GM18505 (cell line): ENCODE results near the gene SLC49A3.
"Not testable (repeated sequence)": the region's sequence is repeated elsewhere in the genome, so short reads cannot be mapped to it uniquely, and the experiment has no call there.

Experiments
- ATAC-seq: cut with Tn5 transposase; IDR thresholded peaks from one replicate; pipeline ENCODE4 v1.9.1; 2021; ENCODE audit not compliant: unreplicated experiment
- POLR2A ChIP-seq: IDR thresholded peaks from 4 replicates; pipeline ENCODE4 v1.6.1; 2011; ENCODE audit warnings: borderline replicate concordance; ENCODE audit not compliant: insufficient read depth, insufficient read length; ENCODE audit errors: extremely low read depth

SLC49A3 gene

DNA sequence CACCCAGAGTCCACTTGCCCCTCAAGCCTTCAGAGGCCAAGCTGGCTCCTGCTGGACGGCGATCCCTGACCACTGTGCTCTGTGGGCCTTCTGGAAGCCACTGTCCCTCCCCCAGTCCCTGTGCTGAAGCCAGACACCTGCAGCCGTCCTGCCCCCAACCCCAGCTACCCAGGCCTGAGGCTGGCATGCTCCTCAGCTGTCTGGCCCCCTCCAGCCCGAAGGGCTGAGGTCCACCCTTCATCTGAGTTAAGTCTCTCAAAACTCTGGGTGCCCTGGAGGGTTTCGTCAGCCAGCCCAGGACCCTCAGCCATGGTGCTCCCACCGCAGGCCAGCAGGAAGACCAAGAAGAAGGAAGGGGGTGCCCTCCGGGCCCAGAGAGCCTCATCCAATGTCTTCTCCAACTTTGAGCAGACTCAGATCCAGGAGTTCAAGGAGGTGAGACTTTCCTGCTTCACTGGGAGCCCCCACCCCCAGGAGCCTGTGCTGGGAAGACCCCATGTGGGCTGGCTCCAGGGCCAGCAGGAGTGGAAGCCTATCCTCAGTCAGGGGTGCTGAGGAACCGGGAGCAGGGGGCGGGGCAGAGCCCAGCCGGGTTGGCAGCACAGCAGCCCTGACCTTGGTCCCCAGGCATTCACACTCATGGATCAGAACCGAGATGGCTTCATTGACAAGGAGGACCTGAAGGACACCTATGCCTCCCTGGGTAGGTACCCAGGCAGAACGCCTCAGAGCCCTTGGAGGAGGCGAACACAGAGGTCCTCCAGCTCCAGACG is 10.4 kb downstream of the SLC49A3 start:
- no peak for ATAC-seq
- TF ChIP-seq POLR2A = no peak

DNA sequence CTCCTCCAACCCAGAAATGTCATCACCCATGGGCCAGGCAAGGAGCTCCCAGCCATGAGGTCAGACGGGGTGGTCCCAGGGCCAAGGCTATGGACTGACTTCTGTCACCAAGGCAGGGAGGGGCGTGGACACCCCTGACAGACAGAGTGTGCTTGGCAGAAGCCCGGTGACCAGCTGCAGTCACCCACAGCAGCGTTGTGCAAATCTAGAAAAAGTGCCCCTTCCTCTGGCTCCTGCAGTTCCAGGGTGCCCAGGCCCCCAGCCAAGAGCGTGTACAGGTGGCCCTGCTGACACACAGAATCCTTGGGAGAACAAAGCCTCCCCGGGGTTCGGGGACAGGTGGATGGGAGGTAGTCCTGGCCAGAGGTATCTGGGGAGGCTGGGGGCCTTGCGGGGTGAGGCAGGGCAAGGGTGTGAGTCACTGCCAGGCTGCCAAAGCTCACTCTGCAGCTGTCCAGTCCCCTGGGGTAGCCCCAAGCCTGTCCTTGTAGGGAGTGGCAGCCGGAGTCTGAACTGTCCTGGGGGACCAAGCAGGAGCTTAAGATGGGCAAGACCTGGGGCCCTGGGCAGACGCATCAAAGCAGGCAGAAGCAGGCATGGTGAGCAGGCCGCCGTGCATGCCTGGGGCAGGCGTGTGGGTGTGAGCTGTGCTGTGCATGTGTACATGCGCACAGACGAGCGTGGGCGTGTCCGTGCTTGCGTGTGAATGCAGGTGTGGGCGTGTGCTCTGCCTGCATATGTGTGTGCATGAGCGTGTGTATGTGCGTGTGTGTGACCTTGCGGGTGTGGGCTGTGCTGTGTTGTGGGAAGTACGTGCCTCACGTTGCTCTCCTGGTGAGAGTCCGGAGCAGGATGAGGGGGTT is 11.3 kb downstream of the SLC49A3 start:
- TF ChIP-seq POLR2A = peak; percentile 13
- ATAC-seq = no peak

DNA sequence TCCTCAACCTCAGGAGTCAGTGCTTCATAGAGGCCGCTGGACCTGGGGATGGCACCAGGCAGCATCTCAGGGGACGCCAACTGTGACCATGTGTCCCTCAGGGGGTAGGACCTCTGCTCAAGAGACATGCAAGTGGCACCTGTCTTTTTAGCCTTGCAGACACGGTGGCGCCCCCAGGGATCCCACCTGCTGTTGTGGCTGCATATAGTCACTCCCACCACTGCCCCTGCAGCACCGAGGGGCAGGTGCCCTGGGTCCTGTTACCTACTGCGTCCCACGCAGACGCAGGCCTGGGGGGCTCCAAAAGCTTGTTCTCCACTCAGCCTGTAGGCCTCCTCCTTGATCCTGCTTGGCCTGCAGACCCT is 12.1 kb downstream of the SLC49A3 start:
- TF ChIP-seq POLR2A = no peak
- ATAC-seq = no peak

DNA sequence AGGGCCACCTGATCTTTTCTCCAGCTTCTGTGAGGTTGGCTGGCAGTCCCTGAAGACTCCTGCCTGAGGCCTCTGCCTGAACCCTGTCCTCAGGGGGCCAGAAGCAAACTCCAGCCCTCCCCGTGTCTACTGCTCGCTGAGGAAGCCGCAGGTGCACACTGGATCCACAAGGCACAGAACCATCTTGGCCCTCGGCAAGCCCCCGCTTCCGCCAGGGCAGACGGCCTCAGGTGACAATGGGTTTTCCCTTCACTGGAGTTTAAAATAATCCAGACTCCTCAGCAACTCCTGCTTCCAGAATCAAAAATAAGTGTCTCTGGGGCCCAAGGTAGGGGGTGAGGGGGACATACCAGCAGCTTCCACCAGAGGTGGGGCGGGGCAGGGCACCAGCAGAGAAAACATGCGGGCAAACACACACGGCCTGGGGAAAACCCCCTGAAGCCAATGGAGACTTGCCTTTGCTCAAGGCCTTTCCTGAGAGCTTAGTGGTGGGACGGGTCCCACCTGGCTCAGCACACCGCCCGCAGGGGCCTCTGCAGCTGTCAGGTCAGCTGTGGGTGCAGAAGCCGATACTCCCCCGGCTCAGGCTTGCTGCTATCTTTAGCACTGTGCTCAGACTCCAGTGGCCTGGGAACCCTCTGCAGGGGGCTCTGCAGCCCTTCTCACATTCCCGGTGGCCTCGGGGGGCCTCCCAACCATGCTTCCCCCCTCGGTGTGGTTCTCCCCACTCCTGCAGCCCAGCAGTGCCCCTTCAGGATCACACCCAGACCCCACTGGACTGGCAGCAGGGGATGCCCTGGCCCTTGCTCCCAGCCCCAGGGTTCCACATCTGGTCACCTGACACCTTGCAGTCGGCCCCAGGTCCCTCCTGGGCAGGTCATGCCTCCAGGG is 12.7 kb downstream of the SLC49A3 start:
- TF ChIP-seq POLR2A = no peak
- no peak for ATAC-seq

DNA sequence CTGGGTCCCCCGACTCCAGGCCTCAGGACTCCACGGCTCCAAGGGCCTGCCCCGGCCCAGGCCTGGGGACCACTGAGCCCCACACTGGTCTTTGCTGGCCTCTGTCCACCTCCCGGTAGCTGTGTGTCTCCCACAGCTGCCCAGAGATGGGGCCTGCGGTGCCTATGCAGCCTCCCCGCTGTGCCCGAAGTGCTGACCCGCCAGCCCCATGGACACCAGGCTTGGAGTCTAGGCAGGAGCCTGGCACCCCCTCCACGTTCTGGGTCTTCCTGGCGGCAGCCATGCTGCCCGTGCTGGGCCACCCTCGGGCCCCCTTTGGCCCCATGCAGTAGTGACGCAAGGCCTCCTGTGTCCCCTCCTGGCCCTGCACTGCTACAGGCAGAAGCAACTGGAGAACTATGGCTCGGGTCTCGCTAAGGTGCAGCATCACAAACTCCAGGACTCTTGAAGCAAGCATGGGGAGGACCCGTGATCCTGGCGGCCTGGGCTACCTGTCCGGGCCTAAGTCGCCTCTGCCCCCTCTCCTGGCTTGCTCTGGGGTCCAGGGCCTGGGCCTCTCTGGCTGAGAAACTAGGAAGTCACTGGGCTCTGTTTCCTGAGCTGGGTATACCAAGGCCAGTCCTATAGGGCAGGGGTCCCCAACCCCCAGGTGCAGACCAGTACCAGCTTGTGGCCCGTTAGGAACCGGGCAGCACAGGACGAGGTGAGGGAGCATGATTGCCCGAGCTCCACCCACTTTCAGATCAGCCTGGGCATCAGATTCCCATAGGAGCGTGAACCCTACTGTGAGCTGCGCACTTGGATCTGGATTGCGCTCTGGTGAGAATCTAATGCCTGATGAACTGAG is 13.7 kb downstream of the SLC49A3 start:
- ATAC-seq = peak; percentile 4

DNA sequence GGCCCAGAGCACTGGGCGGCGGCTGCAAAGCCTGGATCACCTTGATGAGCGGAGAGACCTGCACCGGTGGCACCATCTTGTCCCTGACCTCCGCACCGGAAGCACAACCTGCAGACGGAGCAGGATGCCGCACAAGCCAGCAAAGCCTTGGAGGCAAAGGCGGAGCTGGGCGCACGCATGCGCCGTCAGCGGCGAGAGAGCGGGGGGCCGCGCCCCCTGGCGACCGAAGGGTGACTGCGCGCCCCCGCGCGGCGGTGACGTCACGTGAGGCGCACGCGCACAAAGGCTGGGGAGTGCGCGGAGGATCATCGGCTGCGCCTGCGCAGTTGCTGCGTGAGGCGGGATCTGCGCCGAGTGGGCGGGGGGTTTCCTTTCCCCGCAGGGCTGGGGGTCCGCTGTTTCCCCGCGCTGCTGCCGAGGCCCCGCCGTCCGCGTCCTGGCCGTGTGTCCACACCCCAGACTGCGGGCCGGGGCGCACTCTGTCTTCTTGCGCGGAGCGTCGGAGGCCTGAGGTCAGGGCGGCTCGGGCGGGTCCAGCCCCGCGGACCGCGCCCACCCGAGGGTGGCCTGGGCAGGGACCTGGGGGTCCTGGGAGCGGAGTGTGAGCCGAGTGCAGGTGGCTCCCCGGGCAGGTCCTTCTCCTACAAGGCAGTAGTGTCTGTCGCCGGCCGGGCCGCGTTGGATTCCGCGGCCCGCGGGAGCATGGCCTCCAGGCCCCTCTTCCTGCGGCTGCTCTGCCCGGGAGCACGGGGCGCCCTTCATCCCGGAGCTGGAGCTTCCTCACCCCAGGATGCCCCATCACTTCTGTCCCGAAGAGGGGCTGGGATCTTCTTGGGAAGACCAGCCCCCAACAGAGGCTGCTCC is 14.5 kb downstream of the SLC49A3 start, which contains the start of the genes ATP5ME and MYL5:
TSS of gene ATP5ME (minus strand) at position 105 of the 864 bp plus-strand sequence. CDS start at position 76, 29 bp downstream.
TSS of gene MYL5 (plus strand) at position 371 of the 864 bp plus-strand sequence. CDS start 3,485 bp downstream, outside the sequence.
- peak; percentile 89 for TF ChIP-seq POLR2A
- ATAC-seq = peak; percentile 71

More for the DNA sequence above, 13.7 kb downstream of the SLC49A3 start:
- no peak for TF ChIP-seq POLR2A

DNA sequence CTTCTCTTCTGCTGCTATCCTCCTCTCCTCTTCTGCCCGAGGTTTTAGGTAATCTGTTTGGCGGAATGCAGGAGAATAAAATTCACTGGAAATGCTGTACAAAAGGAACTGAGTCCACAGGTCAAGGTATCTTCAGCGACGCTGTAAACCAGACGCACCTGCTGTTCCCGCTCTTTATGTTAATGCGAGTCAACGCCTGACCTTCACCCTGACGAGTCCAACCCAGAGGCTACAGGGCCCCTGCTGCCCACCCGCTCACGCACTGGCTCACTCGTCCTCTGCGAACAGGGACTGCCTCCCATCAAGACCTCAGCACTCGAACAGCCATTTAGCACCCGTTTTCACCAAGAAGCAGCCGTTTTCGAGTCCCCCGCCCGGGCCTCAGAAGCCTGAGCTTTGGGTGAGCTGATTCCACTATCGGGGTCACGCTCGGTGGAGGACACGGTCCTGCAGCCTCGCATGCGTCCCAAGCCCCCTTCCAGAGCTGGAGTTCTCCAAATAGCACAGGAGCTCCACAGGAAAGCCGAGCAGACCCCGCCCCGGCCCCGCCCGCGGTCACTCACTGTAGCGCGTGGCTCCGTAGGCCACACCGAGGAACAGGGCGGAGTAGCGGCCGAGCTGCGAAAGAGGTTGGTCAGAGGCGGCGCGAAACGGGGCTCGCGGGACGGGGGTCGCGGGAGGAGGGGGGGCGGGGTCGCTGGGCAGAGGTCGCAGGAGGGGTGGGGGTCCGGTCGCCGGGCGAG is 15.4 kb downstream of the SLC49A3 start:
- TF ChIP-seq POLR2A = no peak
- ATAC-seq = no peak

DNA sequence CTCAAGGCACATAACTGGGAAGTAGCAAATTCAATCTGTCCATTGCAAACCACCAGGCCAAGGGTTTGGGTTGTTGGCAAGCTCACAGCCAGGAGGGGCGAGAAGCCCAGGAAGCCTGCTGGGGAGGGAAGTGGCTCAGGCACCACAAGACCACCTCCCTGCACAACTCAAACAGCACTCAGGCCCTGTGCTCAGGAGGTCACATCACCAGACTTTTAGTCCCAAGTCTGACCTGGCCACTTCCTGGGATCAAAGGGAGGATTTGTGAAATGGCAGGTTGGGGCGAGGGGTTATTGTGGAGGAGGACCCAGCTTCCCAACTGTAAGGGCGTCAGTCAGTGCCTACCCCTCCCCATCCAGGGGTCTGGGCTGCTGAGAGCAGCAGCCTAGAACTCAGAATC is 17.2 kb downstream of the SLC49A3 start:
- TF ChIP-seq POLR2A = no peak
- ATAC-seq = no peak

DNA sequence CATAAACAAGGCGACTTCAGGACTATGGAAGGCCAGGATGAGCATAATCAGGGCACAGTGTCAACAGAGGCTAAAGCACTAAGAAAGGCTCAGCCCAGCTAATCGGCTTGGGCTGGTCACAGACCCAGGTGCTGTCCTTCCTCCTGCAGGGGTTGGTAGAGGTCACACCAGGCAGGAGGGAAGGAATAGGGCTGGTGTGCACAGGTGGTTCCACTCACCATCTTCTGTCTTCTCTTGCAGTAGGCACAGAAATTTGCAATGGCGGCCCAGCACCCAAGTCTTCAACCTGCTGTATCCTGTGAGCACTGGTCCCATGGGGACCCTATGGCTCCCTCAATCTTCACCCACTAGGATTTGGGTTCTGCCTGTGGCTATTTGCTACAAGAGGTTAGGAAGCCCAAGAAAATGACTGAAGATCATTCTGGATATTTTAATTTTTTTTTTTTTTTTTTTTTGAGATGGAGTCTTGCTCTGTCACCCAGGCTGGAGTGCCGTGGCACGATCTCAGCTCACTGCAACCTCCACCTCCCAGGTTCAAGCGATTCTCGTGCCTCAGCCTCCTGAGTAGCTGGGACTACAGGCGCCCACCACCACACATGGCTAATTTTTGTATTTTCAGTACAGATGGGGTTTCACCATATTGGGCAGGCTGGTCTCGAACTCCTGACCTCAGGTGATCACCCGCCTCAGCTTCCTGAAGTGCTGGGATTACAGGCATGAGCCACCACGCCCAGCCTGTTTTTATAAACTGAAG is 19.0 kb downstream of the SLC49A3 start:
- not testable (repeated sequence) for ATAC-seq

DNA sequence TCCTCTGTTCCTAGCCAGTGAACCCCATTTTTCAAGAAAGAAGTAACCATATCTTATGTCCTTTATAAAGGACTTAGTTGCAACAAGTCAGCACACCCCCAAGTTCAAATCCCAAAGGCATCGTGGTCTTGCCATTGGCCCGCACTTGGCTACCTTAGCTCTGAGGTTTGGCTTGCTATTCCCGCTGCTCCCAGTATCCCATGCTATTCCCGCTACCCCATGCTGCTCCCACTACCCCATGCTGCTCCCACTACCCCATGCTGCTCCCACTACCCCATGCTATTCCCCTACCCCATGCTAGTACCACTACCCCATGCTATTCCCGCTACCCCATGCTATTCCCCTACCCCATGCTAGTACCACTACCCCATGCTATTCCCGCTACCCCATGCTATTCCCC is 20.7 kb downstream of the SLC49A3 start:
- not testable (repeated sequence) for ATAC-seq

DNA sequence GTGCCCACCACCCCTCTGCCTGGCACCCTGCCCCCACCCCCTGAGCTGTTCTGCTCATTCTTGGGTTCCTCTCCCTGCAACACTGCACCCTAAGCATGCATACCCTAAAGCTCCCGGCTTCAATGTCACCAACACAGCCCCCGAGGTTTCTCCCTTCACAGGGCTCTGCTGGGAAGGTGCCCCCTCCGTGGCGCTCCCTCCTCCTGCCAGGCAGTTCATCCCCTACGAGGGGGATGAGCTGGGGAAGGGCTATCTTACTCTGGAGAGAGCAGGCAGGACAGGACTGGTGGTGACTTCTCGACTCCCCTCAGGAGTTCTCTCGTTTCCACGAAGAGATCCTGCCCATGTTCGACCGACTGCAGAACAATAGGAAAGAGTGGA is 21.4 kb downstream of the SLC49A3 start:
- no peak for ATAC-seq
- no peak for TF ChIP-seq POLR2A
